Left lobe of liver (tissue), 2 donors: Measurements from ENCODE around the gene BZW2. TPM values are rescaled to one million over a fixed set of nuclear protein-coding genes. Genes with fewer than 3 reads are reported as not detected.
A peak's percentile ranks its signal among the peaks of the same experiment; 100 is the strongest.

Source experiments
- ATAC-seq: fragments of 200-7000 bp; cut with Tn5 transposase; one replicate; pipeline ENCODE4 v1.9.1; 2020; ENCODE audit warnings: mild to moderate bottlenecking, moderate library complexity
- DNase-seq: peaks from one replicate; pipeline ENCODE4 v3.0.0-alpha.2; 2020; ENCODE audit warnings: low spot score
- total RNA-seq: library from RNA; stranded (reverse); gene quantifications from one replicate; pipeline ENCODE4 v1.2.1, GENCODE V29; 2021
- donor health status: DM: no; HTN: no; CAD: no; lungs with moderate emphysema.
- donor health status: DM: no; HTN: yes; CAD: no.

The BZW2 gene
- total RNA-seq, 1 donor from 2014 or later = 8.4 TPM

DNA sequence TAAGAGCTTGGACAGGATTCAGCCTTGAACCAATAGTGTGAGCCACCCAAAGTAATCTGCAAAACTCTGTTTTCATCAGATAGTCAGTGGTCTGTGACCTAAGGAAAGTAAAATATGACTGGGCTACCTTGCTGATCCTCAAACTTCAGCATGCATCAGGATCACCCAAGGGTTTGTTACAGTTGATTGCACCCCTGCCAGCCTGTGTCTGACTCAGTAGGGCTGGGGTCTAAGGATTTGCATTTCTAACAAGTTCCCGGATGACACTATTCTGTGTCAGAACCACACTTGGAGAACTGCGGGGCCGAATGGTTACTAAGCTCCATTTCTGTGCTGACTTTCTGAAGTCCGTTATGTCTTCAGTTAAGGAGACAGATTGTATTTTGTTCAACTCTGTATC lies 66.9 kb downstream of the BZW2 start:
- no peak for DNase-seq
- ATAC-seq = no peak

DNA sequence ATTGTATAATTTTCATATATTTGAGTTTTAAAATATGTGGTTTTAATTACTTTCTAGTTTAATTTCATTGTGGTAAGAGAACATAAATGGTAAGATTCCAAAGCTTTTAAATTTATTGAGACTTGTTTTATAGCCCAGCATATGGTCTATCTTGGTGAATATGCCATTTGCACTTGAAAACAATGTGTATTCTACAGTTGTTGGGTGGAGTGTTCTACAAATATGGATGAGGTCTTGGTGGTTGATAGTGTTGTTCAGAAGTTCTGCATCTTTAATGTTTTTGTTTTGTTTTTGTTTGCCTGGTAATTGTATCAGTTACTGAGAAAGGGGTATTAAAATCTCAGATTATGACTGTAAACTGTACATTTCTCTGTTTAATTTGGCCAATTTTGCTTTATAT lies 69.9 kb downstream of the BZW2 start:
- no peak for ATAC-seq
- no peak for DNase-seq

DNA sequence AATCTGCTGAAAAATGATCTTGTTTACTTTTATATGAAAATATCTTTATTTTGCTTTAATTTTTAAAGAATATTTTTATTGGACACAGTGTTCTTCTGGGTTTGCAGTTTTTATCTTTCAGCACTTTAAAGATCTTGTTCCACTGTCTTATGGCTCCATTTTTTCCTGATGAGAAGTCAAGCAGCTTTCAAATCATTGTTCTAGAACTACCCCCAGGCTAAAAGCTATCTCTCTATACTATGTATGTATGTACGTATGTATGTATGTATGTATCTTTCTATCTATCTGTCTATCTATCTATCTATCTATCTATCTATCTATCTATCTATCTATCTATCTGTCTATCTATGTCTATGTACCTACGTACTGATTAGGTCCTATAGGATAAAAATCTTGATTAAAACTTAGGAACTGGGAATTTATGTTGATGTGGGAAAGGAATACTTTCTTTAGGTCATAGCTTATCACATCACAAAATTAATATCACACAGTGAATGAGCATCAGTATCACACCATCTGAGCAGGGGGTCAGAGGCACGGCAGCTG lies 72.2 kb downstream of the BZW2 start:
- no peak for DNase-seq
- ATAC-seq = no peak

DNA sequence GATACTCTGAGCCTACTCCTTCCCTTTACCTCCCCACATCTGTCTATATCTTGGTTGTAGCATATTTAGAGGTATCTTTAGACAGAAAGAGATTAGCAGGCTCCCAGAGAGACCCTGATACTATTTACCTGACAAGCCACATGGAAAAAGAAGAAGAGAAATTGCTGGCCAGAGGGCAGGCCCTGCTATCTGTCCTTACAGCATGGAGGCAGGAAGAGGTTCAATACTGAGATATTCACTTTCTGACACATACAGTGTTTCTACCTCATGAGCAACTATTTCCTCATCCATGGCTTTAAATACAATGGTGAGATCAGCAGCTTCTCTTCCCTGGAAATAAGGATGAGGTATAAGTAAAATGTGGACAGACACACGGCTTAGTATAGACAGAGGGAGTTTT lies 73.7 kb downstream of the BZW2 start:
- no peak for DNase-seq

DNA sequence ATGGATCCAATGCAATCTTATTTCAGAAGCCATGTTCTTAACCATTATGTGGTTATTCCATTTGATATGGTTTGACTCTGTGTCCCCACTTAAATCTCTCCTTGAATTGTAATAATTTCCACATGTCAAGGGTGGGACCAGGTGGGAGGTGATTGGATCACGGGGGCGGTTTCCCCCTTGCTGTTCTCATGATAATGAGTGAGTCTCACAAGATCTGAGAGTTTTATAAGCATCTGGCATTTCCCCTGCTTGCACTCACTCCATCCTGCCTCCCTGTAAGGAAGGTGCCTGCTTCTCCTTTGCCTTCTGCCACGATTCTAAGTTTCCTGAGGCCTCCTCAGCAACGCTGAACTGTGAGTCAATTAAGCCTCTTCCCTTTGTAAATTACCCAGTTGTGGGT lies 75.6 kb downstream of the BZW2 start:
- no peak for ATAC-seq
- DNase-seq = no peak

More for the DNA sequence above, 73.7 kb downstream of the BZW2 start:
- no peak for ATAC-seq

DNA sequence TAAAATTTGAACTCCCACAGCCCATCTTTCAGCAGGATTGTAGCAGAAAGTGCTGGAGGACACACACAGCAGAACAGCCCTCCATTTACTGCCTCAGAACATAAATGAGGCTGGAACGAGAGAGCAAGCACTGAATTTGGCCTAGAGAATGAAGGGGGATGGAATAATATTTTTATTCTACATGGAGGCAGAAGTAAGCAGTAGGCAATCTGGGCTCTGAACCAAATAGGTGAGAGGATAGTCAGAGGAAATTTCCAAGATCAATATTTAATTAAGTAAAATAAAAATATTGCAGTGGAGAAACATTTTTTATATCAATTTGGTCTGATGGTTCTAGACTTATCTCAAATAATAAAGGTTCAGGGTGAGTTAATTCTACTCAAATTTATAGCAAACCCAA lies 78.4 kb downstream of the BZW2 start:
- no peak for DNase-seq
- ATAC-seq = peak; percentile 52

DNA sequence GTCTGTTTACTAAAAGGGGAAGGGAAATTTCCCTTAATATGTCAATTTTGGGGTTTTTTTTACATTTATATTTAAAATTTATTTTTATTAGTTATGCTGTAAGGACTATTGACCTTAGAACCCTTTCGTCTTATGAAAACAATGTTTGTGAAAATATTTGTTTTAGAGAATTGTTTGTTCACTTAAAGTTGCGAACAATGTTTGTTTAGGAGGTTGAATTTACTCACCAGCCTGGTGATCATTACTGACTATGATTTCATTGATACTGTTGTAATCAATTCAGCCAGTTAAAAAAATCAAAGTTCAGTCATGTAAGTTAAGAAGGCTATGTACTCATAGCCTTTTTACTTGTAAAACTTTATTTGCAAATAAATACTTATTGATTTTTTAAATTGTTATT lies 80.2 kb downstream of the BZW2 start:
- ATAC-seq (peak; percentile 56), DNase-seq (no peak)

DNA sequence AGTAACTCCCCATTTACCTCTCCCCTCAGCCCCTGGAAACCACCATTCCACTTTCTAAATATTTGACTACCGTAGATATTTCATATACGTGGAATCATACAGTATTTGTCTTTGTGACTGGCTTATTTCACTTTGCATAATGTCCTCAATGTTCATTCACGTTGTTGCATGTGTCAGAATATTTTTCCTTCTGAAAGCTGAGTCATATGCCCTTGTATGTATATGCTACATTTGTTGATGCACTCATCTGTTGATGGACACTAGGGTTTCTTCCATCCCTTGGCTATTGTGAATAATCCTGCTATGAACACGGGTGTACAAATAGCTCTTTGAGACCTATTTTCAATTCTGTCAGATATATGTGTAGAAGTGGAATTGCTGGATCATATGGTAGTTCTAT lies 81.8 kb downstream of the BZW2 start:
- ATAC-seq (no peak), DNase-seq (no peak)

DNA sequence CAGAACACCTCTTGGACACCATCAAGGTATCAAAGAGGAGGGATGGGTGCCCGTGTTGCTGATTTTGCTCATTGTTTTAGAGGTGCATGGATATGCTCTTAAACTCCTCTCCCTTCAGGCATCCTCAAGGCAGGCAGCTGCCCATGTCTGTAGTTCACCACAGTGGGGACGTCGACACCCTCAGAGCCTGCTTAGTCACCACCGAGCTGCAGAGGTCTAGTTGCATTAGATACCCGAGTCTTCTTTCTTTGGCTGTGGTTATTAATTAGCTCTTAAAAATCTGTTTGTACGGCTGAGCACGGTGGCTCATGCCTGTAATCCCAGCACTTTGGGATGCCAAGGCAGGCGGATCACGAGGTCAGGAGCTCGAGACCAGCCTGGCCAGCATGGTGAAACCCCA lies 82.8 kb downstream of the BZW2 start:
- no peak for ATAC-seq
- no peak for DNase-seq

DNA sequence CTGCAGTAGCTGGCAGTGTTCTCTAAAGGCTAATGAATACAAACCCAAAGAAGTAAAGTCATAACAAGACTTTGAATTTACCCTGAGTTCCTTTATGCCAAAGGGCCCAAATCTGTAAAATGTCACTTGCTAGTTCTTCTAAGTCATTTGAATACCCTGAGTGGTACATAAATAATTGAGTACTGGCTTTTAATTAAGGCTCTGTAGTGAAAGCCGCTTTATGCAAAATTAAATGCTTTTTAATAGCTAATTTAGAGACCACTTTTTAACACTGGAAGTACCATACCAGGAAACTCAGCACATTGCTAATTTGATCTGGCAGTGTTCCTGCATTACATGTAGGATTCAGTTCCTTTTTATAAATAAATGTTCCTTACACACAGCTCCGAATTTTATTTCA lies 83.6 kb downstream of the BZW2 start:
- ATAC-seq = no peak

DNA sequence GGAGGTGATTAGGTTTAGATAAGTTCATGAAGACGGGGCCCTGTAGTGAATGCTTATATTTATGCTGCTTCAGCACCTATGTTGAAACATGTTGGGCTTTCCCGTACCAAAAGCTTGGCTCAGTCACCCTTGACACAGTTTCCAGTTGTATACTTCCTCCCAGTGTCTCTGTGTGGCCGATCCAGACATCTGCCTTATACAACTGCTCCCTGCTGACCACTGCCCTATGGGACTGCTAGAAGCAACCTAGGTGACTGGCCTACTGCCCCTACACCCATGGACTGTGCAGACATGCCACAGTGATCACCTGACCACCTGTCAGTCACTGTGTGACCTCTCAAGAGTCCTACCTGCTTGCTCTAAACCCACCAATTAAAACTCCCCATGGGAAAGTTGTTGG lies 85.0 kb downstream of the BZW2 start:
- no peak for DNase-seq
- ATAC-seq = peak; percentile 37

More for the DNA sequence above, 83.6 kb downstream of the BZW2 start:
- no peak for DNase-seq

DNA sequence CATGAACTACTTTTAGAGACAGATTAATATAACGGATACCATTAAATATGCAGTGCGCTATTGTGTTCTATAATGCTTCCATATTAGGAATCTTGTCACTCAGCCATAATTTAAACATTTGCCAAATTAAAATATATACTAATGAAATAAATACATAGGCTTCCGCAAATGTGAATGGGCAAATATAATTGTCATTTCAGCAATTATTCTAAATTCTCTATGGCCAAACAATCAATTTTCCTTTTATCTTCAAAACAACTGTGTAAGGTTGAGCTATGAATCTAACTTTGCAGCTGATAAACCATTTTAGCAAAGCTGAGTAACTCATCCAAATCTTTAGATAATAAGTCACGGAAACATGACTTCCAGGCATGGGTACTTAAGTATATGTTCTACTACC lies 86.8 kb downstream of the BZW2 start:
- ATAC-seq (no peak), DNase-seq (no peak)

DNA sequence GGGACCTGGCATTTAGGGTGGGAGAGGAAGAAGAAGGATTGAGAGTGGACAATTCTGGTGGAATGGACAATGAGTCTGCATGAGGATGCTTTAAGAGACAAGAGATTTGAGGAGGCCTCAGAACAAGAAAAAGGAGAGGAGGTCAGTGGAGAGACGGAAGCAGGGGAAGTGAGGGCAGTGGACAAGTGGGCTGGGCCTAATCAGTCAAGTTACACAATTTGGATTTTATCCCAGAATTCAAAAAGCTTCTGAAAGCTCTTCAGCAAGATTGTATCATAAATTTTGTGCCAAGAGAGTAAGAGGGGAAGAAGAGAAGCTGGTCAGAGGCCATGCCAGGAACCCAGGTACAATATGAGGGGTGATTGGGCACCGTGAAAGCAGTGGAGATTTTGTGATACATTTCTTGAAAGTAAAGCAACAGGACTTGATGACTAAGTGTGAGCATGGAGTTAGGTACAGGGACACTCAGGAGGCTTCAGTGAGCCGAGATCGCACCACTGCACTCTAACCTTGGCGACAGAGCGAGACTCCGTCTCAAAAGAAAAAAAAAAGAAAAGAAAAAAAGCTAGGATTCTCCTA lies 88.3 kb downstream of the BZW2 start:
- ATAC-seq (peak; percentile 88), DNase-seq (no peak)

DNA sequence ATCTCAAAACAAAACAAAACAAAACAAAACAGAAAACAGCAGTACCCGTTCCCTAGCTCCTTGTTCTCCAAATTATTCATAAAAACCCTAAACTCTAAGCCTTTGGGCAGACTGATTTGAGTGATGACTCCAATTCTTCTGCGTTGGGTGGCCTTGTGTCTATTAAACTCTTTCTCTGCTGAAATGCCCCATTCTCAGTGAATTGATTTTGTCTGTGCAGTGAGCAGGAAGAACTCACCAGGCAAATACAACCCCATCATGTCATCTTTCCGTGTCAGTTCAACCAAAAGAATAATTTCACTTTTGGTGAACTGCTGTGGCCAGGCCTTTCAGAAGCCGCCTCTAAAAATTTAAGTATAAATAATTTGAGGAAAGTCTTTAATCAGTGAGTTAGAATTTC lies 89.0 kb downstream of the BZW2 start:
- no peak for ATAC-seq
- DNase-seq = no peak

DNA sequence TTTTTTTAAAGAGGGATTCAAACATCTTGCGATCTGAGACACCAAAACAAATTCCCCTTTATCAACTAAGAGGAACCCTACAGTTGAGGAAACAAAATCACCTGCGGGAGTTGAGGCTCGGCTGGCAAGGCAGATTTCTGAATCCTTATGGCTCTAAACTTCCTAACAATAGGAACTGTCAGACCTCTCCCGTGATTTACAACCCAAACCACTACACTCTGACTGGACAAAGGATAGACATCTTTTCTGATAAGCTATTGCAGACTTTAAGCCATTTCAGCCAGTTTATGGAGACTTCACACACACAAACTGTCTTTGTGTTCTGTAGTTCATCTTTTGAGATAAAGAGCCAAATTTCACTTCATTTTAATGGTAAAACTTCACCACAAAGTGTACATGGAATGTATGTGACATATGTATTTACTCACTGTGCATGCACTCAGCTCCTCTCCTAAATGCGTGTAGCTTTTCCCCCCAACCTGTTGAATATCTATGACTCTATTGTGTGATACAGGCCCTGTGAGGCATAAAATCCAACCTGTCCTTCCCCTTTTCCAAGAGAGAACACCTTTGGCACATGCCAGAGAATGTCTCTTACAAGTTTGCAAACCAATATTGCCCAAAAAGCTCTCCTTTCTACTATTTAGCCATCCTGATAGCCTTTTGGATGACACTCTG lies 92.2 kb downstream of the BZW2 start:
- DNase-seq = no peak
- ATAC-seq = no peak

DNA sequence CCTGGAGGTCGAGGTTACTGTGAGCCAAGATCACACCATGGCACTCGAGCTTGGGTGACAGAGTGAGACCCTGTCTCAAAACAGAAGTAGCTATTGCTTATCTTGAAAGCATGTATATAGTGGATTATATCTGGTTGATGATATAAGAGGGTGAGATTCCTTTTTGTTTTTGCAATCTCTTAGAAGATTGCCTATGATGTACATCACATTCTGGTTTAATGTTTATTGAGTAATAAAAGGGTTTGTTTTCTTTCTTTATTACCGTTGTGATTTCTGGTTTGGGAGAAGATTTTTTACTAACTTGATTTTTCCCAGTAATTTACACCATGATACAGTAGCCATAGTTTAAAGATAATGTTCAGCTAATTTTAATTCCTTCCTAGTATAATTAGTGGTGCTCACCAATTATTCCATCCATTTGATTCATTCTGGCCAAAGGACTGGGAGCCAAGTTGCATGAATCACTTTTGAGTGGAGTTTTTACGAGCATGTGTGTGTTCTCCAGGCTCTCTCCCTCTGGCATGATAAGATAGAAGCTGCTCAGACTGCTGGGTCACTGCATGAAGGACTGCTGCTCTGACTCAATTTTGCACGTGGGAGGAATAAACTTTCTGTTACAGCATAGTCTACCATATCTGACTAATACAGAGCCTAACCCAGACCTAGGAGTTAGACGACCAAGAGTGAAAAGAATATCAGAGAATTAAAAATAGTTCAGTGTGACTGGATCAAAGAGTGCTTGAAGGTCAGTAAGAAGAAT lies 94.1 kb downstream of the BZW2 start:
- DNase-seq (no peak), ATAC-seq (peak; percentile 62)

DNA sequence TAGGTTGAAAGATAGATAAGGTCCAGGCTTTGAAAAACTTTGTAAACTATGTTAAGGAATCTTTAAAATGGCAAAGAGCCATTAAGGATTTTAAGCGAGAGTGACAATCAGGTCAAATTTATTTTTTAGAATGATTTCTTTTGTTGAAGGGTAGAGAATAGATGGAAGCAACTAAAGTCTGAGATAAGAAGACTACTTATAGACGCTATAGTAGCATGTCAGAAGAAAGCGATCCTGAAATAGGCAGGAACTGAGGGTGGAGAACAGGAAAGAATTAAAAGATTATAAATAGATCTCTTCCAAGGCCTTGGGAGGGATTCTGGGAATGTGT lies 94.6 kb downstream of the BZW2 start:
- DNase-seq = no peak
- ATAC-seq = no peak

DNA sequence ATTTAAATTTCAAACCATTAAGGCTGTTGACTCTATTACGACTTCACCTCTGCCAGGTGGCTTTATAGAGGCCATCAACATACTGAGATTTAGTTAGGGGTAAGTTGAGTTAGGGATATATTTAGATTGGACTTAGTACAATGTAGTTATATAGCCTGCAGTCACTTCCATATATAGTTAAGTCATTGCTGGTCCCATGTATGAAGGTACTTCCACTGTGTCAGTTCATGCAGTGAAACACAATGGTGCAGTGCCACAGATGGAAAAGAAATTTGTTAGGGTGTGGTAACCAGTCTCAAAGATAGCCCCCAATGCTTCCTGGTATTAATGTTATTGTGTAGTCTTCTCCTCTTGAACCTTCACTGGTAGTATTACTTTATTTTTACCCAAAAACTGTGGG lies 95.0 kb downstream of the BZW2 start:
- ATAC-seq (no peak), DNase-seq (no peak)

DNA sequence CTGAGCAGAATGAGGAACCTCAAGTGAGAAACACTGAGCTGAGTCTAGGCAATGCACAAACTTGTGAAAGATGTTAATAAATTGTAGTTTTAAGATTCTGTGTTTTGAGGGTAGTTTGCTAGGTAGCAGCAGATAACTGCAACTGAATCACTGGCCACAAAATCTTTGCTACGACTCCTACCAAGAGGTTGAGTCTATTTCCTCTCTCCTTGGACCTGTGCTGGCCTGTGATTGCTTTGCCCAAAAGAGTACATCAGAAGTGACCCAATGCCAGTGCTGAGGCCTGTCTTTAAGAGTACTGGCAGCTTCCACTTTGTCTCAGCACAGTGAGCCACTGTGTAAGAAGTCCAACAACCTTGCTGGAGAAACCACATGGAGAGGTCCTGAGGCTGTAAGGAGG lies 95.7 kb downstream of the BZW2 start:
- DNase-seq (no peak), ATAC-seq (no peak)

DNA sequence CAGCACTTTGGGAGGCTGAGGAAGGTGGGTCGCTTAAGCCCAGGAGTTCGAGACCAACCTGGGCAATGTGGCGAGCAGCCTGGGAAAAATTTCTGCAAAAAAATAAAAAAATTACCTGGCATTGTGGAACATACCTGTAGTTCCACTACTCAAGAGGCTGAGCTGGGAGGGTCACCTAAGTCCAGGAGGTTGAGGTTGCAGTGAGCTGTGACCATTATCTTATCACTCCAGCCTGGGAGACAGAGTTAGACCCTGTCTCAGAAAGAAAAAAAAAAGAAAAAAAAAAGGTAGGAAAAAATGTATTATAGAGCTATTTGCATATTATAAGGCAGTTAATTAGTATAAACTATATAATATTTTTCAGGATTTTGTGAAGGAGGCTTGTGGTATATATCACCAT lies 96.6 kb downstream of the BZW2 start:
- ATAC-seq = no peak
- DNase-seq = no peak

DNA sequence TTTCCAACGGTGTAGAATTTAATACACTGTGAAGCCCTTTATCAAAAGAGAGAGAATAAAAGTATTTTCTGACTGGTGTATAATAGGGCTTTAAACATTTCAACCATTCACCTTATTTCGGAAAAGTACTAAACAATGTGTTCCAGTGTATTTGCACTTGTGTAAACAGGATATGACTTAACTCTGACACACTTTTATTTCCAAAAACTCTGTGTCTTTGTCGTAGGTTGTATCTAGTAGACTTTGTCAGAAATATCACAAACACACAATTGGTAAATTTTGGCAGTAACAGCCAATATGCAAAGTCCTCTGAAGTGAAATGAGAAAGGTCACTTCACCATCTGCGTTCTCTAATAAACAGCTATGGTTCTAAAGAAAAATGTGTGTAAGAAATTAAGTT lies 97.3 kb downstream of the BZW2 start:
- DNase-seq = no peak
- peak; percentile 59 for ATAC-seq

DNA sequence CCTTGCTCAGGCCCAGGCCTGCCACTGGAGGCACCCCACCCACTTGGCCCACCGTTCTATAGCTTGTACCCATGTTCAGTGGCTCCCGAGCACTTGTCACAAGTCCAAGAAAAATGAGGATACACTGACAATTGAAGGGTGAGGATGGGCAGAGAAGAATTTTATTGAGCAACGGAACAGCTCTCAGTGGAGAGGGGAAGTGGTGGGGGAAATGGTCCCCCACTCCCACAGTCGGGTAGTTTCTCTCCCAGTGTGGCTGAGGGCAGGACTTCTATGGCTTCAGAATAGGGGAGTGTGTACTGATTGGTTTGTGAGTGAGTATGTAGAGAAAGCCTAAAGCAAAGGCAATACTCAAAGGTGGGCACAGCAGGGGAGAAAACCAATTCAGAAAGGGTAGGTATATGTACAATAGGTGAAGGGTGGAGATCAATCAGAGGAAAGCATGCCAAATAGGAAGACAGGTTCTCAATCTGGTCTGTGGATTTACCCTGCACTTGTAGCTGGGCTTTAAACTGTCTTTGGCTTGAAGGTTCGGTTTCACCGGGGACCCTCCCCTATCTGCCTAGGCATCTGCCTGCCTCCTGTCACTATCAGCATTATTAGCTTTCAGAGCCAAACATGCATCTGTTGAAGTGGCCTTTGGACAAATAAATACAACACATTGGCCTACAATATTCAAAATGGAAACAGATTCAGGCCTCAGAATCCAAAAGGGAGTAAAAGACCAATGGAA lies 98.7 kb downstream of the BZW2 start:
- DNase-seq = no peak
- ATAC-seq = peak; percentile 32
